Liver (tissue), 9 donors: ENCODE data around the gene NUDT5. TPM values are rescaled to one million over a fixed set of nuclear protein-coding genes. Genes with fewer than 3 reads are reported as not detected.

ENCODE experiments used
- DNase-seq: peaks from one replicate; pipeline ENCODE4 v3.0.0-alpha.2; 2017; ENCODE audit warnings: low spot score
- H3K27ac ChIP-seq, 2 donors: one replicate each; pipeline ENCODE4 v1.7.0; 2013; ENCODE audit warnings: inconsistent platforms in 2 of 2, low read length in 2 of 2, control low read depth in 1 of 2, low read depth in 1 of 2, mild to moderate bottlenecking in 1 of 2
- H3K27me3 ChIP-seq, 4 donors: one replicate each; pipeline versions ENCODE4 v1.6.1 to v1.7.0; 2013; ENCODE audit warnings: low read length in 3 of 4, inconsistent platforms in 1 of 4, mild to moderate bottlenecking in 1 of 4, moderate library complexity in 1 of 4; ENCODE audit not compliant: control insufficient read depth in 4 of 4, insufficient read depth in 4 of 4
- H3K36me3 ChIP-seq, 4 donors: one replicate each; pipeline versions ENCODE4 v1.6.1 to v1.7.0; 2013; ENCODE audit warnings: low read length in 3 of 4, mild to moderate bottlenecking in 3 of 4, low read depth in 1 of 4, moderate library complexity in 1 of 4; ENCODE audit not compliant: control insufficient read depth in 4 of 4, insufficient read depth in 3 of 4
- H3K4me1 ChIP-seq, 4 donors: one replicate each; pipeline versions ENCODE4 v1.6.1 to v1.7.0; 2013; ENCODE audit warnings: low read length in 3 of 4, mild to moderate bottlenecking in 3 of 4, moderate library complexity in 1 of 4; ENCODE audit not compliant: control insufficient read depth in 4 of 4, insufficient read depth in 4 of 4
- H3K4me3 ChIP-seq, 3 donors: one replicate each; pipeline versions ENCODE4 v1.6.1 to v1.7.0; 2013; ENCODE audit warnings: low read length in 3 of 3, control low read depth in 1 of 3, low read depth in 1 of 3, mild to moderate bottlenecking in 1 of 3
- H3K9ac ChIP-seq, 2 donors: one replicate each; pipeline ENCODE4 v1.7.0; 2013; ENCODE audit warnings: low read length in 2 of 2, mild to moderate bottlenecking in 2 of 2, moderate library complexity in 2 of 2, control low read depth in 1 of 2, low read depth in 1 of 2
- H3K9me3 ChIP-seq, 4 donors: one replicate each; pipeline versions ENCODE4 v1.6.1 to v1.7.0; 2013; ENCODE audit warnings: low read length in 3 of 4; ENCODE audit not compliant: control insufficient read depth in 4 of 4
- FOXA2 ChIP-seq: IDR thresholded peaks from 2 replicates; pipeline ENCODE4 v1.6.1; 2016; ENCODE audit warnings: antibody characterized with exemption
- HNF4A ChIP-seq, 2 donors: conservative IDR thresholded peaks; 2 replicates each; pipeline ENCODE4 v1.6.1; 2016; ENCODE audit warnings: antibody characterized with exemption in 2 of 2, mild to moderate bottlenecking in 2 of 2
- HNF4G ChIP-seq: IDR thresholded peaks from 2 replicates; pipeline ENCODE4 v1.6.1; 2016; ENCODE audit warnings: antibody characterized with exemption
- JUND ChIP-seq, 2 donors: IDR thresholded peaks; 2 replicates each; pipeline ENCODE4 v1.6.1; 2016; ENCODE audit warnings: antibody characterized with exemption in 2 of 2
- RAD21 ChIP-seq, 2 donors: IDR thresholded peaks; 2 replicates each; pipeline ENCODE4 v1.6.1; 2016; ENCODE audit warnings: antibody characterized with exemption in 2 of 2, mild to moderate bottlenecking in 2 of 2
- SP1 ChIP-seq: IDR thresholded peaks from 2 replicates; pipeline ENCODE4 v1.6.1; 2018; ENCODE audit warnings: antibody characterized with exemption, mild to moderate bottlenecking
- YY1 ChIP-seq: IDR thresholded peaks from 2 replicates; pipeline ENCODE4 v1.6.1; 2016; ENCODE audit warnings: antibody characterized with exemption, mild to moderate bottlenecking
- WGBS: extraction: QIAGEN DNeasy Blood & Tissue Kit; methylation state at CpG from one replicate; pipeline ENCODE4 v1.1.7; 2013; 5-methylcytosine and 5-hydroxymethylcytosine counted together
- polyA plus RNA-seq, 2 donors: library from polyadenylated mRNA; stranded (reverse) in 1 of 2; unstranded in 1 of 2; fragments of 200-250 nt in 1 of 2; fragments of >200 nt in 1 of 2; fragmentation: Nextera tagmentation in 1 of 2; extraction: Ambion mirVana in 1 of 2; gene quantifications; one replicate each; pipeline versions ENCODE4 v1.2.1 to v1.2.3, GENCODE V29; 2013 to 2015
- total RNA-seq, 2 donors: library from RNA; depleted of rRNA; stranded (reverse); fragments of >200 nt; gene quantifications; one replicate each; pipeline ENCODE4 v1.2.3, GENCODE V29; 2014
- TF ChIP-seq, protein P1 (sequence below): IDR thresholded peaks from 2 replicates; pipeline ENCODE4 v1.6.1; 2016; ENCODE audit warnings: antibody characterized with exemption
- TF ChIP-seq, protein P2 (sequence below): IDR thresholded peaks from 2 replicates; pipeline ENCODE4 v1.6.1; 2016; ENCODE audit warnings: antibody characterized with exemption, mild to moderate bottlenecking
- TF ChIP-seq, protein P3 (sequence below): IDR thresholded peaks from 2 replicates; pipeline ENCODE4 v1.6.1; 2016; ENCODE audit warnings: antibody characterized with exemption
- TF ChIP-seq, protein P4 (sequence below): IDR thresholded peaks from 2 replicates; pipeline ENCODE4 v1.6.1; 2016; ENCODE audit warnings: antibody characterized with exemption
- donor health status: healthy.
- donor health status: healthy.
- donor health status: healthy.
- donor health status: healthy.
- donor health status: healthy.

The NUDT5 gene
- total and polyA plus RNA-seq, 4 donors, result 21.9 to 115 (median 49.3) TPM

DNA sequence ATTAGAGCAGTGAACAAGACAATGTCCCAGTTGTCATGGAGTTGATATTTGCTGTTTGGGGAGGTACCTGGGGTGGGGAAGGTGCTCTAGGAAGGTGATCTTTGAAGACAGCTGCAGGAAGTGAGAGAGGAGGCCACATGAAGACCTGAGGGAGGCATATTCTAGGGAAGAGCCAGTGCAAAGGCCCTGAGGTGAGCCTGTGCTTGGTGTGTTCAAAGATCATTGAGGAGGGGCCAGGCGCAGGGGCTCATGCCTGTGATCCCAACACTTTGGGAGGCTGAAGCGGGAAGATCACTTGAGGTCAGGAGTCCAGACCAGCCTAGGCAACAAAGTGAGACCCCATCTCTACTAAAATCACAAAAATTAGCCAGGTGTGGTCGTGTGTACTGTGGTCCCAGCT lies 51.2 kb downstream of the NUDT5 start (continued):
- TF ChIP-seq, protein P1, sequence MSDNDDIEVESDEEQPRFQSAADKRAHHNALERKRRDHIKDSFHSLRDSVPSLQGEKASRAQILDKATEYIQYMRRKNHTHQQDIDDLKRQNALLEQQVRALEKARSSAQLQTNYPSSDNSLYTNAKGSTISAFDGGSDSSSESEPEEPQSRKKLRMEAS, result no peak
- TF ChIP-seq HNF4G, result no peak
- no peak for TF ChIP-seq JUND (IDR thresholded peaks at IDR 0.05)
- TF ChIP-seq, protein P2, sequence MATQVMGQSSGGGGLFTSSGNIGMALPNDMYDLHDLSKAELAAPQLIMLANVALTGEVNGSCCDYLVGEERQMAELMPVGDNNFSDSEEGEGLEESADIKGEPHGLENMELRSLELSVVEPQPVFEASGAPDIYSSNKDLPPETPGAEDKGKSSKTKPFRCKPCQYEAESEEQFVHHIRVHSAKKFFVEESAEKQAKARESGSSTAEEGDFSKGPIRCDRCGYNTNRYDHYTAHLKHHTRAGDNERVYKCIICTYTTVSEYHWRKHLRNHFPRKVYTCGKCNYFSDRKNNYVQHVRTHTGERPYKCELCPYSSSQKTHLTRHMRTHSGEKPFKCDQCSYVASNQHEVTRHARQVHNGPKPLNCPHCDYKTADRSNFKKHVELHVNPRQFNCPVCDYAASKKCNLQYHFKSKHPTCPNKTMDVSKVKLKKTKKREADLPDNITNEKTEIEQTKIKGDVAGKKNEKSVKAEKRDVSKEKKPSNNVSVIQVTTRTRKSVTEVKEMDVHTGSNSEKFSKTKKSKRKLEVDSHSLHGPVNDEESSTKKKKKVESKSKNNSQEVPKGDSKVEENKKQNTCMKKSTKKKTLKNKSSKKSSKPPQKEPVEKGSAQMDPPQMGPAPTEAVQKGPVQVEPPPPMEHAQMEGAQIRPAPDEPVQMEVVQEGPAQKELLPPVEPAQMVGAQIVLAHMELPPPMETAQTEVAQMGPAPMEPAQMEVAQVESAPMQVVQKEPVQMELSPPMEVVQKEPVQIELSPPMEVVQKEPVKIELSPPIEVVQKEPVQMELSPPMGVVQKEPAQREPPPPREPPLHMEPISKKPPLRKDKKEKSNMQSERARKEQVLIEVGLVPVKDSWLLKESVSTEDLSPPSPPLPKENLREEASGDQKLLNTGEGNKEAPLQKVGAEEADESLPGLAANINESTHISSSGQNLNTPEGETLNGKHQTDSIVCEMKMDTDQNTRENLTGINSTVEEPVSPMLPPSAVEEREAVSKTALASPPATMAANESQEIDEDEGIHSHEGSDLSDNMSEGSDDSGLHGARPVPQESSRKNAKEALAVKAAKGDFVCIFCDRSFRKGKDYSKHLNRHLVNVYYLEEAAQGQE, result no peak
- no peak for TF ChIP-seq FOXA2
- no peak for TF ChIP-seq YY1
- no peak for TF ChIP-seq SP1

DNA sequence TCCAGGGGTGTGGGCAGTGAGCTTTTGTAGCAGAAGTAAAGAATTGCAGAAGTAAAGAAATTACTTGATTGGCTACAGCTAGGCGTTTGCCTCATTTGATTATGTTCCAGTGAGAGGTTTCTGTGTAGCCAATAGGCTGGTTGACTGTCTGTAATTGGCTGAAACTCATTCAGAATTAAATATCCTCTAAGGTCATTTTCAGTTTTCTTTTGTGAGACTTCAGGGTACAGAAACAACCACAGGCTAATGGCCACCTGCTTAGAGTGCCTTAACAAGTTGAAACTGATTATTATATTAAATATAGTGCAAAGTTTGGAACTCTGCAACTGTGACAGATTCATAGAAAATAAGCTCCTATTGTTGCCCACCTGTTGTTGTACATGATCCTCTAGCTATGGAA lies 55.7 kb downstream of the NUDT5 start:
- 98% methylated on average over 1 of the region's 1 CpG for WGBS
- H3K36me3 ChIP-seq, result peaks cover 3 to 25% (median 19%) of the 10 kb centered on the region in 4 donors
- H3K4me1 ChIP-seq, result no peaks in the 10 kb centered on the region

More for the DNA sequence above, 55.7 kb downstream of the NUDT5 start:
- no peak overlapping the region for H3K4me3 ChIP-seq
- H3K27me3 ChIP-seq, result no peaks in the 10 kb centered on the region
- no peak for TF ChIP-seq HNF4A (conservative IDR thresholded peaks at IDR 0.05)
- TF ChIP-seq, protein P1, result no peak
- no peak for TF ChIP-seq FOXA2
- no peak for TF ChIP-seq RAD21 (IDR thresholded peaks at IDR 0.05)
- no peak for TF ChIP-seq HNF4G
- TF ChIP-seq, protein P3, sequence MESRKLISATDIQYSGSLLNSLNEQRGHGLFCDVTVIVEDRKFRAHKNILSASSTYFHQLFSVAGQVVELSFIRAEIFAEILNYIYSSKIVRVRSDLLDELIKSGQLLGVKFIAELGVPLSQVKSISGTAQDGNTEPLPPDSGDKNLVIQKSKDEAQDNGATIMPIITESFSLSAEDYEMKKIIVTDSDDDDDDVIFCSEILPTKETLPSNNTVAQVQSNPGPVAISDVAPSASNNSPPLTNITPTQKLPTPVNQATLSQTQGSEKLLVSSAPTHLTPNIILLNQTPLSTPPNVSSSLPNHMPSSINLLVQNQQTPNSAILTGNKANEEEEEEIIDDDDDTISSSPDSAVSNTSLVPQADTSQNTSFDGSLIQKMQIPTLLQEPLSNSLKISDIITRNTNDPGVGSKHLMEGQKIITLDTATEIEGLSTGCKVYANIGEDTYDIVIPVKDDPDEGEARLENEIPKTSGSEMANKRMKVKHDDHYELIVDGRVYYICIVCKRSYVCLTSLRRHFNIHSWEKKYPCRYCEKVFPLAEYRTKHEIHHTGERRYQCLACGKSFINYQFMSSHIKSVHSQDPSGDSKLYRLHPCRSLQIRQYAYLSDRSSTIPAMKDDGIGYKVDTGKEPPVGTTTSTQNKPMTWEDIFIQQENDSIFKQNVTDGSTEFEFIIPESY, result no peak
- TF ChIP-seq, protein P4, sequence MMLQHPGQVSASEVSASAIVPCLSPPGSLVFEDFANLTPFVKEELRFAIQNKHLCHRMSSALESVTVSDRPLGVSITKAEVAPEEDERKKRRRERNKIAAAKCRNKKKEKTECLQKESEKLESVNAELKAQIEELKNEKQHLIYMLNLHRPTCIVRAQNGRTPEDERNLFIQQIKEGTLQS, result no peak
- TF ChIP-seq, protein P2, result no peak
- no peak for TF ChIP-seq YY1
- no peak for DNase-seq
- no peak overlapping the region for H3K27ac ChIP-seq
- H3K9ac ChIP-seq, result no peak overlapping the region
- H3K9me3 ChIP-seq, result no peaks in the 10 kb centered on the region
